Stimulated activated CD4-positive, alpha-beta T cell treated with anti-CD3 and anti-CD28 coated beads, TNF-alpha, amount 100 ng/mL, for 1 hour (primary cell): ENCODE results near the gene GJA3.

Experiments
- DNase-seq, 3 donors: peaks; one replicate each; pipeline ENCODE4 v3.0.0-alpha.2; 2020; ENCODE audit warnings: low read depth in 3 of 3, low spot score in 1 of 3

The GJA3 gene

DNA sequence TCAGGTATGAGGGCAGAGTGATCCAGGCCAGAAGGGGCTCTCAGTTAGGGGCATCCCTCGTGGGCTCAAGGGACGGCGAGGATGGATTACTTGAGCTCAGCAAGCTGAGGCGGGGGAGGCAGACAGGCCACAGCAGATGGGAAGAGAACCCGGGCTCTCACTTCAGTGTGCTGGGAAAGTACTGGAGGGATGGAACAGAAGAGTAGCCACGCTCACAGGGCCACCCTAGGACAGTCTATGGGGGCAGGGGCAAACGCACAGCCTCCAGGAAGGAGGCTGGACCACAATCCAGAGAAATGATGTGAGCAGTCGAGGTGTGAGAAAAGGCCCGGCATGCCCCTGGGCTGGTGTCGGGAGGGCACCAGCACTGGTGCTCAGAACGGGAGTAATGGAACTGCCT lies 9.2 kb downstream of the GJA3 start:
- DNase-seq = no peak

DNA sequence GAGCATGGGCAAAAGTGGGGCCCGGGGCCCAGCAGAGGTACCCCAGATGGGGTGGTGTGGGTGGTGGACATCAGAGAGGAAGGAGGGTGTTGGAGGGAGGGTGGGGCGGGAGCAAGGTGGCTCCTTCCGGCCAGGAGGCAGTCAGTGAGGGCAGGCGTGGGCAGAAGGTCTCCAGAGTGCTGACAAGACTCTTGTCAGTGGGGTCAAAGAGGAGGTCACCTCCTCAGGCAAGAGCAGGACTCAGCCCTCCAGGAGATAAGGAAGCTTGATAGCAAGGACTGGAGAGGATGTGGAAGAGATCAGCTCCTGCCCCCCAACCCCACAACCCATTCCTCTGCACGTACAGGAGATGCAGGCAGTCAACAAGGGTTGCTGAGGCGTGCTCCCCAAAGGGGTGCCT lies 9.8 kb downstream of the GJA3 start:
- DNase-seq = no peak

DNA sequence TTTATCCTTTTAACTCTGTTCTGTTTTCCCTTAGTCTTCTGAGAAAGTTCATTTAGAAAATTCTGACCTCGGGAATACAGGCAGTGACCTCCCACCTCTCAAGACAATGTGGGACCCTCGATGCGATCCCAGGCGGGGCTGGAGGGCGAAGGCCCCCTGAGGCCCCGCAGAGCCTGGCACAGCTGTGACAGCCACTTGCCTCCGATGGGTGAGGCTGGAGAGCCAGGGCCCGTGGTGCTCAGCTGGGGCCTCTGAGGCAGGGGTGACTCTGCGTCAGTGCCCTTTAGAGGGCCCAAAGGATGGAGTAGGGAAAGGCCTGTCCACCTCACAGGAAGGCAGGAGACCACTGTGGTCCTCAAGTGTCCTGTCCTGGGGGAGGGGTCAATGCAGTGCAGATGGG lies 10.3 kb downstream of the GJA3 start:
- no peak for DNase-seq

DNA sequence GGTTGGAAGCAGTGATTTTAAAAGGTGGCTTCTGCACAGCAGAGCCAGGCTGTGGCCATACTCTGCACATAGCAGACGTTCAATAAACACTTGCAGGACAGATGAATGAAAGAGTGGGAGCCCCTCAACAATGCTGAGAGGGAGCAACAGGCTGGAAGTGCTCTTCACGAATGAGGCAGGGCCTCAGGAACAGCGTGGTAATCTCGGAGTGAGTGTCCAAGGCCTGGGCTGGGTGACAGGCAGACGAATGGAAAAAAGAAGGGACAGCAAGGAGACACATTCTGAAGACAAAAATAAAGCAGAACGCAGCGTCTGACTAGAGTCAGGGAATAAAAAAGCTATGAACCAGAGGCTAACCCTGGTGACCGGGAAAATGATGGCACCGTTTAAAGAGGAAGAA lies 11.1 kb downstream of the GJA3 start:
- DNase-seq = no peak

DNA sequence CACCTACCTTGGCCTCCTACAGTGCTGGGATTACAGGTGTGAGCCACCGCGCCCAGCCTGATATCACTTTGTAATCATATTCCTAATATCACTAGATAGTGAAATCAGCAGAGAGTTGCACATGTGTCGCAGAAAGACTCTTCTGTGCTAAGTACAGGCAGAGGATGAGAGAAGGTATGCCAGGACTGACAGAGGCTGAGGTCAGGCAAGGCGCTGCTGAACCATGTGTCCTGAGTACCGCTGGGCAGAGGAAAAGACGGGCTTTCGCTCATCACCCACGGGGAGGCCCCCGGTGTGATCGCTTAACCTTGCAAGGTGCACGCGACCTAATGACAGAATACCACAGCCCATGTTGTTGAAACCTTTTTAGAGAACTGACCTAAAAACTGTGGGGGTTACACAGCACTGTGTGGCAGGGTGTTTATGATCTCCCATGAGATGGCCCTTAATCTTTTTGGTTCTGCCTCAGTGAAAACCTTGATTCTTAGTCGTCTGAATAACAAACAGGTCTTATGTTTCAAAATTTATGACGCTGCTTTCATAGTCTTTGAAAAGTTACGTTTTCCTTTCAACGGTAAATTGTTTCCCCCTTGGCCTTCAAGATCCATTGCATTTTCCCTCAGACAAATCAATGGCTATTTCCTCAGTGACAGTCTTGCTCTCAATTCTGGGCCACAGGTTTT lies 12.2 kb downstream of the GJA3 start:
- DNase-seq = no peak

DNA sequence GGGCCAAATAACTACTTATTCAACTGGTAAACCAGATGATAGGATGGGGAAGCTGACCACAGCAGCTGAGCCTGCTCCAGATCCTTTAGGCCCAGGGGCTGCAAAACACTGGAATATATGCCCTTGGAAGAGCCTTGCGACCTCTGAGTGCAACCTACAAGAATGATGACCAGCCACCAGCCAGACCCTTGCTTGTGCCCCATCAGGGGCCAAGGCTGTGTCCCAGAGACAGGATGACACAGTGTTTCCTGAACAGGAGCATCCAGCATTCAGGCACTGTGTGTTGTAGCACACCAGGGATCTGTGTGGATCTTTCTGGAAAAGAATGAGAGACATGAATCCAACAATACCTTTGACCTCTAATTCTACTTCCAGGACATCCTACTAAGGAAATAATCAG lies 14.5 kb downstream of the GJA3 start:
- DNase-seq = no peak

DNA sequence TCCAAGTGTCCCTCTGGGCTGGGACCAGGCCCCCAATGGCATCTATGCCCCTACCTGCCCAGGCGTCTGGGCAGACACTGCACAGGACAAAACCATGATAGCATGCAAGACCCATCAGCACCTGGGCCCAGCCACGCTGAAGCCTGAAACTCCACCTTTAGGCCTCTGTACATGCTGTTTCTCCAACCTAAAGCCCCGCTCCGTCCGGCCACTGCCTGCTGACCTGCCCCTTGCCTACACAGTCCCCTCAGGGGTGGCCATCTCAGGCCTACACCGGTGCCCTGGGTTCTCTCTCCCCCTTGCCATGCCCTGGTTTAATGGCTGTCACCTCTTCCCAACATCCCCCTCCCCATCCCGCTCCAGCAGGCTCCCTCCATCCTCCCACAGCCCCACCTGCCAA lies 15.3 kb downstream of the GJA3 start:
- DNase-seq = no peak

DNA sequence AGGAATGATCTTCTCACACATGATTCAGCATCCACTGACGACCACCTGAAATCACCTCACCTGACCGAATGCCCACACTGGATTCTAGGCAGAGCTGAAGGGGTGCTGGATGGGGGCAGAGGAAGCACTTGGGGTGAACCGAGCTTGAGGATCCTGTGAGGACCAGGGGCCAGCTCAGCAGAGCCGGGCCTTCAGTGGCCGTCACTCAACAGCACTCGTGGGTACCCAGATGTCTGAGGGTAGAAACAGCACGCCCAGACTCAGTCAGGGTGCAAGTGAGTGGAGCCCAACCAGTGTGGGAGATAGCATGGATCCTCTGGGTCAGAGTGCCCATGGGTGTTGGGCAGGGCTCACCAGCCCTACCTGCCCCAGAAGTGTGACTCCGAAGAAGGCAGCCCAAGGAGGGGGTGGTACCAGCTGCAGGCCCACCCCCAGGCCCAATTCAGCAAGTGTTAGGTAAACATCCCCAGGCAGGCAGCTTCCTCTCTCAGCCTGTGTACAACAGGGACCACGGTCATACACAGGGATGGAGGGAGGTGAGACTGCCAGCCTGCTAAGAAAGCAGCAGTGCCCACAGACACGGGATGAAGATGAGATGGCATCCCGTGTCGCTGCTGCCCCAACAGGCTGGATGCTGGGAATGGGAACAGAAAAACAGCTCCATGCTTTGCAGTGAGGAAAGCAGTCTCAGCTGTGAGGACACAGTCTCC lies 16.6 kb downstream of the GJA3 start:
- no peak for DNase-seq

DNA sequence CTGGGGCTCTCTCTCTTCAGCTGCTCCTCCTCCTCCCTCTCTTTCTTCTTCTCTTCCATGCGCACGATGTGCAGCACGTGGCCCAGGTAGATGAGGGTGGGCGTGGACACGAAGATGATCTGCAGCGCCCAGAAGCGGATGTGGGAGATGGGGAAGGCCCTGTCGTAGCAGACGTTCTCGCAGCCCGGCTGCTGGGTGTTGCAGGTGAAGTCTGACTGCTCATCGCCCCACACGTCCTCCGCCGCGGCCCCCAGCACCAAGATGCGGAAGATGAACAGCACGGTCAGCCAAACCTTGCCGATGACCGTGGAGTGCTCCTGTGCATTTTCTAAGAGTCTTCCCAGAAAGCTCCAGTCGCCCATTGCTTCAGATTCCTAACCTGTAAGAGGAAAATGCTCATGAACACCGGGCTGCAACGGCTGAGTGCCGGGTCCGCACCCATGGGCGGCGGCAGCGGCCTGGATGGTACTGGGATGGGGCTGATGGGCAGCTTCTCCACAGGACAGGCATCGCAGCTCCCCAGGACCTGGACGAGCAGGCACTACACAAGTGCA lies 17.8 kb downstream of the GJA3 start:
- no peak for DNase-seq

DNA sequence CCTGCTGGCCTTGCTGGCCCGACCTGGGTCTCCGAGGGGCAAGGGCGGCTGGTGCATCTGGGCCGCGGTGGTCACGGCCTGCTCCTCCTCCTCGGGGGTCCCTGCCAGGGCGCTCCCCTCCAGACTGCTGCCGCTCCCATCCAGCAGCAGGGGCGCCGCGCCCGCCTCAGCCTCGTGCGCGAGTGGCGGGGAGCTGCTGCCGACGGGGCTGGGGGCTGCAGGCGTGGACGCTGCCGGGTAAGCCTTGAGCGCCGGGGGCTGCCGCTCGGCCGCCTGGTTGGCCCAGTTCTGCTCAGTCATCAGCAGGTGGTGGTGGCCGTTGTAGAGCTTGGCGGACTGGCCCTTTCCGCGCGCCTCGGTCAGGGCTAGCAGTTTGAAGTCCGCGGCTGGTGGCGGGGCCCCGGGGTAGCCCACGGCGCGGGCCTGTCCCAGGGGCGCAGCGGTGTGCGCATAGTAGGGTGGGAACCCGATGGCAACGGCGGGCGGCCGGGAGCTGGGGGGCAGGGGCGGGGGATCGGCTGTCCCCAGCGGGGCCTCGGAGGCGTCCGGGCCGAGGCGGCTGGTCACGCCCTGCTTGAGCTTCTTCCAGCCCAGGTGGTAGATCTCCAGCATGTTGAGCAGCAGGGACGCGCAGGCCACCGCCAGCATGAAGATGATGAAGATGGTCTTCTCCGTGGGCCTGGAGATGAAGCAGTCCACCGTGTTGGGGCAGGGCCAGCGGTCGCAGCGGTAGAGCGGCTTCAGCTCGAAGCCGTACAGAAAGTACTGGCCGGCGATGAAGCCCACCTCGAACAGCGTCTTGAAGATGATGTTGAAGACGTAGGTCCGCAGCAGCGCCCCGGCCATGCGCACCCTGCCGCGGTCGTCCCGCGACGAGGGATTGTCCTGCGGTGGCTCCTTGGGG lies 18.6 kb downstream of the GJA3 start:
- no peak for DNase-seq

DNA sequence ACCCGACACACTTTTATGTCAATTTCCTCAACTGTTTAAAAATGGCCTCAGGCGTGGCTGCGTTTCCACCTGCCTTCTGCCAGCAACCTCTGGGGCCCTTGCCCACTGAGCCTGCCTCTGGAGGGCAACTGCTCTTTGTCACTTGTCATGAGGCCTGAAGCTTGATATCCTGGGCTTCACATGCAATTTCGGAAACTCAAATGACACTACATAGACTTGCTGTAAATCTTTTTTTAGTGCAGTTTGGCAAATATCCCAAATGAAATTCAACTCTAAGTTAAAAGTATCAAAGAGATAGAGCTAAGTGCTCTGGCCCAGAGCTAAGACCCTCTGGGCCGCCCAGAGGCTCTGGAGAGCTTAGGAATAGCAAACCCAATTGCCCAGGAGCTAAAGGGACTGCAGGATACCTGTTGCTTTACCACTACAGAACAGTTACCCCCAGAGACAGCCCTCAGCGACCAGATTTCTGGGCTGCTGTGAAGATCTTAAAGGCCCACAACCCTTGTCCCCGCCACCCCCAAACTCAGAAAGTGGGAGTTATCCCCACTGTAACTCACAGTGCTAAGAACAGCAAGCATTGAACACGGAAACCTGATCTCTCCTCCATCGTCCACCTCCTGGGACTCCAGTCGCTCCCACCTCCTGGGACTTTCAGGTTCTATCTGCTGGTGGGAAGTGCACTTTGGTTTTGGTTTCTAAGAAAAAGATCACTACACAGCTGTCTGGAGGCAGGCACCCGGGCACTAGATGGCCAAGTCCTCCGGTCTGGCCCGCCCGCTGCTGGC lies 19.4 kb downstream of the GJA3 start:
- no peak for DNase-seq

DNA sequence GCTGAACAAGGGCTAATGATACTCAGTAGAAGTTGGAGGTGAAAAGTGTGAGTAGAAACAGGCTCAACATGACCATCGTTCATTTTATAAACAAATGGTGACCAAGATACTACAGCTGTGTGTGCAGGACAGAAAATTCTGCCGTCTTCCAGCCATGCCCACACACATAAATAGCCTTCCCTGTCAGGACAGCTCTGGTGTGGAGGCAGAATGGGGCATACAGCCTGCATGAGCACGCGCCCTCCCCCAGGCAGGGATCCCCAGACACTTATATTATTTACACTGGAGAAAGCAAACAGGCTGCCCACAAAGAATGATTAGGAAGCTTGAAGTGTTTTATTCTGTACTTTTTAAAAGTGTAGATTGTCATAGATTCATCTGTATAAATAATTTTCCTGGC lies 20.4 kb downstream of the GJA3 start:
- no peak for DNase-seq

DNA sequence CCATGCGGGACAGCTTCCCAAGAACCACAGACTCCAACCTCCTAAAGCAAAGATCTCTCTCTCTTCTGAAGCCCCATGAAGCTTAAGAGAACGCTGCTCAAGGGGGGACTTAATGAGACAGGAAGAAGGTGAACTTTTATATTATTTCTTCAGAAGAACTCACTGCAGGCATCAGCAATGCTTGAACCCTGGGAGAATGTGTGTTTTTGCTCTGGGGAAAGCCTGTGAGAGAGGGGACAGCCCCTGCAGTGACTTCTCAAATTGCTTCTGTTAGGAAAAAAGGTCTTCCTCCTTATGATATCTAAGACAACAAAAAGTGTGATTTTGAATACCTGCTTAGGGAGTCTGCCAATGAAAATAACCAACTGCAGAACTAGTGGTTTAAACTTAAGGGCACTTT lies 23.0 kb downstream of the GJA3 start:
- no peak for DNase-seq

DNA sequence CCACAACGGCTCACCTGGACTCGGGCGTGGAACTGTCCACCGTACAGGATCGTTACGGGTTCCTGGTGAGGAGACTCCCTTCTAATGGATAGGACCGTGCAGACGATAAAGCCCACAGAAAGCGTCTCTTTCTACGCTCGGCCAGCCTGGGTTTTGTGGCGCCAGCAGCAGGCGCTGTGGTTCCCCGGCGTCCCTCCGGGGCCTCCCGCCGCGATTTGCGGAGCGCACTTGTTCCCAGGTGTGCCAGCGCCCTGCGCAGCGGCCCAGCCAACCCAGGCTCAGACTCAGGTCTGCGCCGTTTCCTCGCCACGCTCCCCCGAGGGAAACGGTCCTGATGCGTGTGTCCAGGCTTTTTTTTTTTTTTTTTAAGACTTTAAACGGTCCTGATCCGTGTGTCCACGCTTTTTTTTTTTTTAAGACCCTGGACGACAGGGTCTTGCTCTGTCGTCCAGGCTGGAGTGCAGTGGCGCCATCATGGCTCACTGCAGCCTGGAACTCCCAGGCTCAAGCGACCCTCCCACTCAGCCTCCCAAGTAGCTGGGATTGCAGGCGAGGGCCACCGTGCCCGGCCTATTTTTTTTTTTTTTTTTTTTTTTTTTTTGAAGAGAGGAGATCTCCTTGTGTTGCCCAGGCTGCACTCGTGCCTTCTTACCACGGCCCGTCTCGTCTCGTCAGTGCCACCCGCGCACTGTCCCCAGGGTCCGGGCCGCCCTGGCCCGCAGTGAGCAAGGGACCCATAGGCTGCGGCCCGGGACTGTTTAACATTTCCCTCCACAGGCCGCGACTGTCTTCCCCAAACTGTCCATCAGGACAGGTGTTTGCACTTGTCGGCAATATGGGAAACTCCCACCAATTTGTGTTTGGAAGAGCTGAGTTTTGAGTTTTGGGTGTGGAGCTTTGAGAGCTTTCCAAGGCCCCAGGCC lies 23.8 kb downstream of the GJA3 start:
- DNase-seq = no peak

DNA sequence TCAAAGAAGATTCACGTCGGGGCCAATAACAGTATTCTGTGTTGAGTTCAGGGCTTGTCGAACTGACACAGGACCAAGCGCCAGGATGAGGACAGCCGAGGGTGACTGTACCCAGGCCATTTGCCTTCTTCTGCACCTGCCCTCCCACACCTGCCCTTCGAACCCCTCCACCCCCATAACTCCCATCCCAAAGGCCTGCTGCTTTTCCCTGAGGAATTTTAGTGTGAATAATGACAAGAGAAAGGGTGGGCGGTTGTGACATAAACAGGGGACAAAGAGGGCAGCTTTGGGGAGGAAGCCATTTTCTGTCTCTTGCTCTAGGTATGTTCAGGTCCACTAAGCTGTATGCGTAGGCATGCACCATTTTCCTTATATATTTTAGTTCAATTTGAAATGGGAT lies 26.1 kb downstream of the GJA3 start:
- no peak for DNase-seq

DNA sequence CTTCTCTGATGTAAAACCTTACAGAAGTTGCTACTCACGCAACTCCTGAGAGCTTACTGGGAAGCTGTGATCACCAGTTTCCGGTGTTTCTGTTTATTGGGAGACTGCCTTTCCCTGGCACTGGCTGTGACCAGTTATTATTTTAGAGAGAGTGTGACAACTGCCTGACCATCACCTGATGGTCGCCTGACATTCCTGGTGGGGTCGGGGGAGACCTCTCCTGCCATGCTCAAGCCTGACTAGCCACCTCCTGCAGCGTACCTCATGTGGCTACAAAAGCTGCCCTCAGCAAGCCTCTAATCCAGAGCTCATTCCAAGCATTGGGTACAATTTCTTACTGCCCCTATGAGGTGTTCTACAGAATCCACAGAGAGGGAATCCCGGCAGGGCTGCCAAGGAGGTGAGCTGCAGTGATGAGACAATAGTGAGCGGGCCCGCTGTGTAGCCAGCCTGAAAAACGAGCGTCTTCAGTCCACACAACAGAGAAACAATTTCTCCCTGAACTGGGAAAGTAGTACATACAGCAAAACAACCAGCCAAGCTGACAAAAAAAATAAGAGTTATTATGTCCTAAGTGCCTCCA lies 28.7 kb downstream of the GJA3 start:
- DNase-seq = no peak

DNA sequence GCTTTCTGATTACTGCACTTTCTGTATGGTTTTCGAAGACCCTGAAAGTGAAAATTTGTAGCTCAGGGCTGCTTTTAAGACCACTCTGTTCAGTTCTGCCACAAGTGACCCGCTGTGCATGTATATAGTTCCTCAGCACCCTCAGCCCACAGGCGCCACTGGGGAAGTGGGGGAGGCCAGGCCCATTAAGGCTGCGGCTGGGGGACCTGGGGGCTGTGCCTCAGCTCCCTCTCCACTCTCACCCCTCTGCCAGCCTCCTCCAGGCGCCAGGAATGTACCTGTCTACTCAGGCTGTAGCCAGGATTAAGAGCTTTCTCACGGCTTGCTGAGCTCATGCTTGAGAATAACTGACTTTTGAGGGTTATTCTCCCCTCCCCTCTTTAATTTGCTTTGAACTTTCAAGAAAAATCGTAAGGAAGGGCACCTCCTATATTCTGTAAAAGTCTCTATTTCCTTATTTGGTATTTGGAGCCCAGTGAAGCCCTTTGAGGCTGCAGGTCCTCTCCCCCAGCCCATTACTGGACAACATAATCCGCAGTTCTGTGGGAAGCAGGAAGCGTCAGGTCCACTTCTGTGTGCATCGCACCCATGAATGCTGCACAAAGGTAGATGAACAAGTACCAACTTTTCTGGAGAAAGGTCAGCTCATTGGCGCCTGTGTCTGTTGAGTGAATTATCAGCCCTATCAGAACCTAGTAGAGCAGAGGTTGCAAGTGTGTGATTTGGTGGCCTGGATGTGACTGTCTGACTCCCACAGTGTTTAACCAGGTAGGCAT lies 29.6 kb downstream of the GJA3 start:
- DNase-seq = no peak

DNA sequence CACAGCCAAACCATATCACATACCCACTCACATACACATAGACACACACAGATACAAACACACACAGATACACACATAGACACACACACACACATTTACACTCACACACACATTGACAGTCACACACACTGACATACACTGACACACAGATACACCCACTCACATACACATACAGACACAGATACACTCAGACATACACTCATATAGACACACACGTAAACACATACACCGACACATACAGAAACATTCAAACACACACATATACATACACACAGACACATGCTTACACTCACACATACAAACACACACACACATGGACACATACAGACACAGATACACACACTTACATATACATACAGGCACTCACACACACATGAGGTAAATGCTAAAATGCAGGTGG lies 30.2 kb downstream of the GJA3 start:
- no peak for DNase-seq

DNA sequence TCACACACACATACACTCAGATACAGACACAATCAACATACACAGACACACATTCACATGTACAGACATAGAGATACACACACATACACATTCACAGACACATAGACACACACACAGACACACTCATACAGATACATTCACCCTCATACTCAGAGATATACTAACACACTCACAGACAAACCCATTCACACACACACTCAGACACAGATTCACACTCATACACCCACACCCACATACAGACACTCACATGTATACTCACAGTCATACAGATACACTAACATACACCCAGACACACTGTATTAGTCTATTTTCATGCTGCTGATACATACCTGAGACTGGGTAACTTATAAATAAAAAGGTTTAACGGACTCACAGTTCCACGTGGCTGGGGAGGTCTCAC lies 30.8 kb downstream of the GJA3 start:
- no peak for DNase-seq
